HFFc6 (cell line): ENCODE data around the gene RAD51B. TPM values are rescaled to one million over a fixed set of nuclear protein-coding genes. Genes with fewer than 3 reads are reported as not detected.

ENCODE experiments used
- DNase-seq: peaks from one replicate; pipeline ENCODE4 v3.0.0-alpha.2; 2018
- H3K27ac Mint-ChIP-seq: 2 replicates; pipeline ENCODE4 v1.8.0; 2020; ENCODE audit warnings: mild to moderate bottlenecking, mixed read lengths
- H3K27me3 Mint-ChIP-seq: 2 replicates; pipeline ENCODE4 v1.8.0; 2021; ENCODE audit warnings: mild to moderate bottlenecking, moderate library complexity, mixed read lengths; ENCODE audit not compliant: insufficient read depth
- H3K36me3 Mint-ChIP-seq: 2 replicates; pipeline ENCODE4 v1.8.0; 2021; ENCODE audit warnings: low read depth, mixed read lengths
- H3K4me1 Mint-ChIP-seq: 2 replicates; pipeline ENCODE4 v1.8.0; 2020; ENCODE audit warnings: low read depth, mixed read lengths
- H3K4me3 Mint-ChIP-seq: 2 replicates; pipeline ENCODE4 v1.8.0; 2020; ENCODE audit warnings: mild to moderate bottlenecking, moderate library complexity, mixed read lengths
- H3K9me3 Mint-ChIP-seq: 2 replicates; pipeline ENCODE4 v1.8.0; 2020; ENCODE audit warnings: mild to moderate bottlenecking, mixed read lengths
- CTCF ChIP-seq: fragments of 200-600 bp; sonication (generic); IDR thresholded peaks from 2 replicates; pipeline ENCODE4 v1.5.0; 2021; ENCODE audit warnings: antibody characterized with exemption, mild to moderate bottlenecking
- total RNA-seq, 6 experiments: library from RNA; stranded (reverse); fragmentation: NEBNext Ultra II Directional; extraction: Animal tissue kit (Norgen Biotek cat#: 25700); gene quantifications; 2 replicates in 1 of 6; 3 replicates in 5 of 6; pipeline ENCODE4 v1.2.3, GENCODE V29; 2021

The RAD51B gene
- total RNA-seq, 6 experiments from 2014 or later = 7.1 to 12.4 (median 9.6) TPM

- peak overlapping the region; percentile 24; the same call in 1 of the 2 replicates for H3K4me3 Mint-ChIP-seq
- peak overlapping the region; percentile 78 for H3K27ac Mint-ChIP-seq
- H3K36me3 Mint-ChIP-seq = no peaks in the 10 kb centered on the region
- H3K4me1 Mint-ChIP-seq = peaks cover 84% of the 10 kb centered on the region
- DNase-seq = no peak
- no peaks in the 10 kb centered on the region; the same call in 1 of the 2 replicates for H3K27me3 Mint-ChIP-seq
- H3K9me3 Mint-ChIP-seq = no peaks in the 10 kb centered on the region
- no peak for TF ChIP-seq CTCF
Measured at GRCh38 chr14:68670359-68670715, 850.8 kb downstream of the RAD51B start.

GRCh38 chr14:68671909-68672308 lies 852.3 kb downstream of the RAD51B start:
- H3K4me1 Mint-ChIP-seq = peaks cover 75% of the 10 kb centered on the region
- TF ChIP-seq CTCF = no peak
- H3K27me3 Mint-ChIP-seq = no peaks in the 10 kb centered on the region; the same call in 1 of the 2 replicates
- H3K36me3 Mint-ChIP-seq = no peaks in the 10 kb centered on the region
- no peaks in the 10 kb centered on the region for H3K9me3 Mint-ChIP-seq
- H3K27ac Mint-ChIP-seq = no peak overlapping the region
- no peak for DNase-seq
- H3K4me3 Mint-ChIP-seq = no peak overlapping the region

- no peak for TF ChIP-seq CTCF
- no peak for DNase-seq
- Mint-ChIP-seq H3K9me3 (no peaks in the 10 kb centered on the region), H3K4me3 (no peak overlapping the region), H3K4me1 (peaks cover 67% of the 10 kb centered on the region), H3K27ac (no peak overlapping the region), H3K27me3 (peaks cover under 1% of the 10 kb centered on the region; the same call in 1 of the 2 replicates), H3K36me3 (no peaks in the 10 kb centered on the region)
Measured at GRCh38 chr14:68672609-68673285, 853.2 kb downstream of the RAD51B start.

GRCh38 chr14:68673464-68673863 lies 853.9 kb downstream of the RAD51B start:
- no peak overlapping the region for H3K27ac Mint-ChIP-seq
- no peak for TF ChIP-seq CTCF
- no peaks in the 10 kb centered on the region for H3K9me3 Mint-ChIP-seq
- H3K4me1 Mint-ChIP-seq = peaks cover 60% of the 10 kb centered on the region
- H3K36me3 Mint-ChIP-seq = no peaks in the 10 kb centered on the region
- peaks cover 2% of the 10 kb centered on the region; the same call in 1 of the 2 replicates for H3K27me3 Mint-ChIP-seq
- no peak overlapping the region for H3K4me3 Mint-ChIP-seq
- no peak for DNase-seq

GRCh38 chr14:68674538-68675232 lies 855.1 kb downstream of the RAD51B start:
- Mint-ChIP-seq H3K9me3 (no peaks in the 10 kb centered on the region), H3K27me3 (peaks cover 2% of the 10 kb centered on the region; the same call in 1 of the 2 replicates), H3K36me3 (peaks cover 4% of the 10 kb centered on the region; the same call in 1 of the 2 replicates), H3K4me1 (peaks cover 56% of the 10 kb centered on the region), H3K4me3 (no peak overlapping the region), H3K27ac (peak overlapping the region; percentile 50)
- no peak for DNase-seq
- no peak for TF ChIP-seq CTCF
